Retina (tissue), 1 donor: Measurements from ENCODE around the gene ARHGAP6.

Source experiments
- DNase-seq: peaks from one replicate; pipeline ENCODE4 v3.0.0-alpha.2; 2016

ARHGAP6 gene

GRCh38 chrX:11575332-11575731, 90.4 kb downstream of the ARHGAP6 start:
- DNase-seq: no peak

- no peak for DNase-seq
Observed at GRCh38 chrX:11567528-11568220, 98.0 kb downstream of the ARHGAP6 start.

GRCh38 chrX:11566789-11567188, 98.9 kb downstream of the ARHGAP6 start:
- no peak for DNase-seq

GRCh38 chrX:11566173-11566572, 99.5 kb downstream of the ARHGAP6 start:
- DNase-seq: no peak

GRCh38 chrX:11564546-11564945, 101.2 kb downstream of the ARHGAP6 start:
- DNase-seq: no peak

- no peak for DNase-seq
Observed at GRCh38 chrX:11562570-11562969, 103.2 kb downstream of the ARHGAP6 start.

- DNase-seq: no peak
Observed at GRCh38 chrX:11558972-11559371, 106.7 kb downstream of the ARHGAP6 start.

GRCh38 chrX:11557120-11557519, 108.6 kb downstream of the ARHGAP6 start:
- DNase-seq: no peak

GRCh38 chrX:11555759-11556158, 110.0 kb downstream of the ARHGAP6 start:
- no peak for DNase-seq

GRCh38 chrX:11553594-11553993, 112.1 kb downstream of the ARHGAP6 start:
- DNase-seq: no peak

- DNase-seq: no peak
Observed at GRCh38 chrX:11551151-11551550, 114.6 kb downstream of the ARHGAP6 start.

- no peak for DNase-seq
Observed at GRCh38 chrX:11546917-11547316, 118.8 kb downstream of the ARHGAP6 start.

GRCh38 chrX:11543249-11543648, 122.5 kb downstream of the ARHGAP6 start:
- DNase-seq: no peak

GRCh38 chrX:11541510-11541909, 124.2 kb downstream of the ARHGAP6 start:
- DNase-seq: no peak

- no peak for DNase-seq
Observed at GRCh38 chrX:11540532-11541377, 125.0 kb downstream of the ARHGAP6 start.

- no peak for DNase-seq
Observed at GRCh38 chrX:11537141-11537540, 128.6 kb downstream of the ARHGAP6 start.

- no peak for DNase-seq
Observed at GRCh38 chrX:11535156-11535919, 130.4 kb downstream of the ARHGAP6 start.

- DNase-seq: no peak
Observed at GRCh38 chrX:11533199-11533651, 132.5 kb downstream of the ARHGAP6 start.

GRCh38 chrX:11532291-11533078, 133.2 kb downstream of the ARHGAP6 start:
- DNase-seq: no peak

GRCh38 chrX:11531226-11531625, 134.5 kb downstream of the ARHGAP6 start:
- no peak for DNase-seq

GRCh38 chrX:11530621-11531020, 135.1 kb downstream of the ARHGAP6 start:
- no peak for DNase-seq

GRCh38 chrX:11528623-11529022, 137.1 kb downstream of the ARHGAP6 start:
- no peak for DNase-seq

GRCh38 chrX:11525685-11526084, 140.0 kb downstream of the ARHGAP6 start:
- DNase-seq: no peak
